ENCODE measurements around the gene FAM111A.

FAM111A gene

DNA sequence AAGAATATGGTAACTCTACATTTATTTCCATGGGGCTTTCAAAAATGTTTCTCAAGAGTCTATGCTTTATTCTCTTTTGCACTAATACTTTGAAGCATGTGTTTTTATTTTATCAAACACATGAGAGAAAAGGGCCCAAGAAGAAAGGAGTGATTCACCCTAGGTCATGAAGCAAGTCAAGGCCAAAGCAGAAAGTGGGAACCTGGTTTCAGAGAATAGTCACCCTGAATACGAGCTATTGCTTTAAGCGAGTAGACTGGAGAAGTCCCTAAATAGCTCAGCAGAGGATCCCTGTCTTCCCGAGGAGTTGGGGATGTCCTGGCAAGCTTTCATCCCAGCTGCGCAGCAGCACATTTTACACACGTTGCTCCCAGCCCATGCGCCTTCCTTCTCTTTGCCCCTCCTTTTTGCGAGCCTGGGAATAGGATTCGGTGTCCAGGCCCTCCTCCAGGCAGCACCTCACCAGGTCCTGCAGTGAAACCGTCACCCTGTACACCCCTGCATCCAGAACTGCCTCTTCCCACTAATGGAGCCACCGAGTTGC, 51.0 kb downstream of the FAM111A start:
- FAIRE-seq (no peak), DNase-seq (ENCODE audit: extremely low spot score, insufficient read length, low read depth) (no peak)

DNA sequence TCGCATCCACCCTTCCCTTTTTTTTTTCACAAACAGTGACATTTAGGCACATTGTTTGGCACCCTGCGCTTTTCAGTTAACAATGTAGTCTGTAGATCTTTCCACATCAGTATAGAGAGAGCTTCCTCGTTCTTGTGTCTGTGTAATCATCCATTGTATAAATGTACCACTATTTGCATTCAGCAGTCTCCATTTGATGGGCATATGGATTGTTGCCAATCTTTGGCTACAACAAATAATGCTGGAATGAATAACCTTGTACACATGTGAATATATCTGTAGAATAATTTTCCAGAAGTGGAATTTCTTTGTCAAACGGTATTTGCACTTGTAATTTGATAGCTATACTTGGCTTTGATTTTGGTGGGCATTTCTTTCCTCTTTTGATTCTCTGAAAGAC, 52.9 kb downstream of the FAM111A start:
- FAIRE-seq (no peak), DNase-seq (ENCODE audit: extremely low spot score, insufficient read length, low read depth) (no peak)

DNA sequence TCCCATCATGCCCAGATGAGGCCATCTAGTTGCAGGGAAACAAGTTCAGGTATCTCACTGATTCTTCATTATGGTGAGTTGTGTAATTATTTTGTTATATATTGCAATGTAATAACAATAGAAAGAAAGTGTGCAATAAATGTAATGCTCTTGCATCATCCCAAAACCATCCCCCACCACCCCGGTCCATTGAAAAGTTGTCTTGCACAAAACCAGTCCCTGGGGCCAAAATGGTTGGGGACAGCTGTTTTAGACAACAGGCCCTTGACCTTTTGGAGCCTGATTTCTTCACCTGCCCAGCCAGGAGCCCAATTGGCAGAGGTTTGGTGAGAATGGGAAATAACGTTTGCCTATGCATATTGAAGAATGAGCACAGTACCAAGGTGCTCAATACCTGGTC, 54.1 kb downstream of the FAM111A start:
- FAIRE-seq = no peak
- no peak for DNase-seq (ENCODE audit: extremely low spot score, insufficient read length, low read depth)

DNA sequence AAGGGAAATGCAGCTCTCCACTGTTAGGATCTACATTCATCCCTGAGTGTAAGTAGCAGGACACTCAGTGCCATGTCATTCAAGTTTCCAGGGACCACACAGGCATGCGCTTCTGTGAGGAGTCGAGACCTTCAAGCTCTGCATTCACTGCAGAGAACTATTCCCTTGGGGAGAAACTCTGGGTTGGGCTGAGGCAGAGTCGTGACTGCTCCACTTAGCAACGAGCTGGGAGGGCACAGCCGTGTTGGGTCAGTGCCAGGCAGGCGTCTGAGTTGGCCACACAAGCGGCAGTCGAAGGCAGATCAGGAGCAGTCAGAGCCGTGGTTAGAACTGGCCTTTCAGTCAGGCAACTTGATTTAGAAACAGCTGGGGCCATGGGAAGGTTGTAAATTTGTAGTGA, 55.3 kb downstream of the FAM111A start:
- DNase-seq (ENCODE audit: extremely low spot score, insufficient read length, low read depth) (no peak), FAIRE-seq (no peak)

DNA sequence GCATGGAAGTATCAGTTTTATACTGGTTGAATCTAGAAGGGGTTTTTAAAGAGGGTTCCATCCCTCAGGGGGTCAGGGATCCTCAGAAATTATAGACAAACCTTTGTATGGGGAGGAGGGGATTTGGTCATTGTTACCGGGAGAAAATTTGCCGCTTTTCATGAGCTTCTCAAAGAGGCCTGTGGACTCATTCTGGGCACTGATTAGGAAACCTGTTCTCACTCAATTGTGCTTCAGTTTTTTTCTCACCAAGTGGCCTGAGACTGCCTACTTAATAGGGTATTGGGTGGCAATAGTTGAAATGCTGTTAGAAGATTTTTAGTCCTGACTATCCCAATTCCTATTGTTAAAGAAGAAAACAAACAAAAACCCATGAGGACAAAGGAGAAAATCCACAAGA, 56.1 kb downstream of the FAM111A start:
- FAIRE-seq (no peak), DNase-seq (ENCODE audit: extremely low spot score, insufficient read length, low read depth) (no peak)

DNA sequence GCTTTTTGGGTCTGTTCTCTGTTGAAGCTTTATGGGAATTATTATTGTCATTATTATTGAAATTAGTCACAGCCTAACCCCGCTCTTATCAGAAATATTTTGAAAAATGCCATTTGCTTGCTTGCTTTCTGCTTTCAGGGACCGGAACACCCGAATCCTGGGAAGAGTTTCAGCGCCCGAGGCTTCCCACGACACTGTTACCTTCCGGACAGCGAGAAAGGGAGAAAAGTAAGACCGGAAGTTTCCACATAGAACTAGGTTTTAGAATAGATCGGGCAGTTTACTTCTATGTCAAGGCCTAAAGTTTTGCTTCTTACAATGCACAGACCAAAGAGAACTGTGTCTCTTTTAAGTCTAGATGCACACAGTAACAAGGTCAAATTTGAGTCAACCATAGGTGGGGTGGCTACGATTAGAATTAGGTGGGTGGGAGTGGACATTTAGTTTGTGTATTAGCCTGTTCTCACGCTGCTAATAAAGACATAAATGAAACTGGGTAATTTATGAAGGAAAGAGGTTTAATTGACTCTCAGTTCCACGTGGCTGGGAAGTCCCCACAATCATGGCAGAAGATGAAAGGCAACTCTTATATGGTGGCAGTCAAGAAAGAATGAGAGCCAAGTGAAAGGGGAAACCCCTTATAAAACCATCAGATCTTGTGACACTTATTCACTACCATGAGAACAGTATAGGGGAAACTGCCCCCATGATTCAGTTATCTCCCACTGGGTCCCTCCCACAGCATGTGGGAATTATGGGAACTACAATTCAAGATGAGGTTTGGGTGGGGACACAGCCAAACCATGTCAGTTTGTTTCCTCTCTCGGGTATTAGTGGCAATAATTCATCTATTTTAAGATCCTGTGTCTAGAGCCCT, 57.1 kb downstream of the FAM111A start:
- DNase-seq (ENCODE audit: extremely low spot score, insufficient read length, low read depth) = no peak
- peak; percentile 86 for FAIRE-seq

DNA sequence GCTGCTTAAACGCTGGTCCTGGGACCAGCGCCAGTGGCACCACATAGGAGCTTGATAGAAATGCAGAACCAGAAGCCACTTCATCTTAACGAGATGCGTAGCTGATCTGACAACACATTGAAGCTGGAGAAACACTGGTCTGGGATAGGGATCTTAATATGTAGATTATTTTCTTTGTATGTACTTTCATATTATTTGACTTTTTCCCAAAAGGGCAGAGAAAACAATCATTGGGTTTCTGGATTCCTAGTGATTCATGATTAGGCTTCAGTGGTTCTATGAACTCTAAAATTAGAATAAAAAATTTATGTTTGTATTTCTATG, 57.7 kb downstream of the FAM111A start:
- no peak for FAIRE-seq
- DNase-seq (ENCODE audit: extremely low spot score, insufficient read length, low read depth) = no peak

DNA sequence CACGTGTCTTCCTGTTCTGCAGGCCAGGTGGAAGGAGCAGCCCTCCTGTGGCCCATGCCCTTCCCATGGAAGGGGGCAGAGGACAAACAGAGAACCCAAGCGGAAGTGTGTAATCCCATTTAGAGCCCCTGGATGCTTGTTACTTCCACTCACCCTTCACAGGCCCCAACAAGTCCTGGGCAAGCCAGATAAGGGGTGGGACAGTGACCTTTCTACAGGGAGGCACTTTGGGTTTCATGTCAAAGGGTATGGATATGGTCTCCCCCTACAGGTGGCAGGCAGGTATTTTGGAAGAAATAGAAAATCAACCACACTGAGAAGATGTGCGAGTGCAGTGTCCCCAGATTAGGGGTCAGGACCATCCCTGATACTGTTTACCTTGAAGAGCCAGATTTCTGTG, 58.7 kb downstream of the FAM111A start:
- DNase-seq (ENCODE audit: extremely low spot score, insufficient read length, low read depth) (no peak), FAIRE-seq (peak; percentile 51)
